D721Med (cell line): ENCODE results near the gene BMP8B.
A peak's percentile ranks its signal among the peaks of the same experiment; 100 is the strongest.
"Not testable (repeated sequence)": the region's sequence is repeated elsewhere in the genome, so short reads cannot be mapped to it uniquely, and the experiment has no call there.

ENCODE experiments used
- DNase-seq: peaks from one replicate; pipeline ENCODE4 v3.0.0; 2011; ENCODE audit warnings: low spot score; ENCODE audit not compliant: insufficient read length
- FAIRE-seq: peaks from 2 replicates; lab custom pipeline; 2011; peaks lifted over from hg19 to GRCh38; lab: Jason Lieb, UNC
- CTCF ChIP-seq: IDR thresholded peaks from 2 replicates; pipeline ENCODE4 v1.5.1; 2012; ENCODE audit warnings: mild to moderate bottlenecking, control low read depth; ENCODE audit not compliant: insufficient read depth; ENCODE audit errors: missing control alignments

The BMP8B gene

DNA sequence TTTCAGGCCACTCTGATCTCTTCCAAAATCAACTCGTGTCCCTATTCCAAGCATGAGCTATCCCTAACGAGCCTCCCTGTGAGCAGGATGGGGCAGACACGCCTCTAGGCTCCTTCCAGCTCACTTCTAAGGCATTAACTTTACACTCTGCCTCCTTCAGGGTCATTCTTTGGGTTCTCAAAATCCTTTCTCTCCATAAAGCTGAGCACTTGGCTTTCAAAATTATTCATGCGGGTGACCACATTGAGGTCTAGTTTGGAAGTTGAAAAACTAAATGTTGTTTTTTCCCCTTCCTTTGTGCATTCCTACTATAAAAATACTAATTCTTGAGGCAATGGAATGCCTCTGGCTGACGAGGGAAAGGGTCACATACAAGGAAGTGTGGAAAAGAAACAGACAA, 33.5 kb upstream of the BMP8B start:
- no peak for TF ChIP-seq CTCF
- no peak for DNase-seq

GRCh38 chr1:39819091-39819812, 30.6 kb upstream of the BMP8B start:
- FAIRE-seq = no peak

More for the DNA sequence above, 33.5 kb upstream of the BMP8B start:
- FAIRE-seq = no peak

GRCh38 chr1:39818482-39818881, 29.8 kb upstream of the BMP8B start:
- TF ChIP-seq CTCF = no peak
- DNase-seq = no peak
- FAIRE-seq = no peak

More at GRCh38 chr1:39819091-39819812, 30.6 kb upstream of the BMP8B start:
- no peak for TF ChIP-seq CTCF
- no peak for DNase-seq

- not testable (repeated sequence) for FAIRE-seq
These were observed 28.6 kb upstream of the BMP8B start for GRCh38 chr1:39817091-39817932.

GRCh38 chr1:39816415-39817090, 27.9 kb upstream of the BMP8B start:
- FAIRE-seq (peak; percentile 92), DNase-seq (peak; percentile 72)
- peak; percentile 84 for TF ChIP-seq CTCF

More at GRCh38 chr1:39817091-39817932, 28.6 kb upstream of the BMP8B start:
- not testable (repeated sequence) for DNase-seq

DNA sequence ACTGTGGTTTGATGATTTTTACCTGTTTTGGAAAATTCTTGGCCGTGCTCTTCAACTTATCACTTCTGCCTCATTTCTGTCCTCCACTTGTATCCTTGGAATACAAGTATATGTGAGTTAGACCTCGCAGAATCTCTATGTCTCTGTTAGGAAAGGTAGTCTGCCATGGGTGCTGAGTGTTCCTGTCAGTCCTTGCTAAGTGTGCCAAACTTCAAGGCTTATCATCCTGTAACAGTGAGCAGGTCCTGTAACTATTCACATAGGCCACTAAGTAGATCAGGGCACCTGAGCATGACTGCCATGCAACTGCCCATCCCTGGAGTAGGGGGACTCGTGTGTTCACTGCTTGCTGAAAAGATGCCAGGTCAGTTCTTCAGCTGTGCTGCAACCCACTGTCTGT, 24.2 kb upstream of the BMP8B start:
- TF ChIP-seq CTCF = no peak
- no peak for FAIRE-seq
- DNase-seq = no peak

DNA sequence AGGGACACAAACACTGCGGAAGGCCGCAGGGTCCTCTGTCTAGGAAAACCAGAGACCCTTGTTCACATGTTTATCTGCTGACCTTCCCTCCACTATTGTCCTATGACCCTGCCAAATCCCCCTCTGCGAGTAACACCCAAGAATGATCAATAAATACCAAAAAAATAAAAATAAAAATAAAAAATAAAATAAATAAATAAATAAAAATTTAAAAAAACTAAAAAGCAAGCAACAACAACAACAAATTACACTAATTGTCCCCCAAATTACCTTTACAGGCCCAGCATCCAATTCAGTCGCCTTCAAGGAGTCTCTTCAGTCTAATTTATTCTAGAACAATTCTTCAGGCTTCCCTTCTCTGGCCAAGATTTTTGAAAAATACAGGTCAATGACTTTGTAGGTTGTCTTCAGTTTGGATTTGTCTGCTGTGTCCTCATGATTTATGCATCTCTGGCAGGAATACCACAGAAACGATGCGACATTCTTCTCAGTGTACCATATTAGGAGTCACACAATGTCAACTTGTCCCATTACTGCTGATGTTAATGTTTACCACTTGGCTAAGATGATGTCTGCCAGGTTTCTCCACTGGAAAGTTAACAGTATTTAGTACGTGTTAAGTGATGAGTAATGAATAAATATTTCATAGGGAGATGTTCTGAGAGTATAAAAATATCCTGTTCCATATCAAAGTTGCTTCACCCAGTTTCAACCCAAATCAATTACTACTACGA, 20.3 kb upstream of the BMP8B start:
- no peak for TF ChIP-seq CTCF
- FAIRE-seq (no peak), DNase-seq (no peak)
